GM13977 (cell line): ENCODE results near the gene PPP1R2B.
"Not testable (repeated sequence)": the region's sequence is repeated elsewhere in the genome, so short reads cannot be mapped to it uniquely, and the experiment has no call there.

ENCODE experiments used
- DNase-seq: peaks from one replicate; pipeline ENCODE4 v3.0.0; 2012; ENCODE audit warnings: low spot score
- CTCF ChIP-seq: IDR thresholded peaks from 2 replicates; pipeline ENCODE4 v1.5.1; 2012; ENCODE audit warnings: mild to moderate bottlenecking, control low read depth; ENCODE audit not compliant: insufficient read depth; ENCODE audit errors: extremely low read depth, missing control alignments
- in situ Hi-C: fragments of 300-500 bp; cut with MboI; formaldehyde crosslinking; loops from one replicate; pipeline ENCODE4 v1.12.0; 2022; ENCODE audit warnings: low sequenced_read_pairs, low pct_unique_long_range_greater_than_20kb, mixed read lengths, inconsistent platforms; ENCODE audit not compliant: unreplicated experiment

The PPP1R2B gene

GRCh38 chr5:156834916-156835315 lies 15.2 kb upstream of the PPP1R2B start:
- in situ Hi-C loops = loop anchor here (25.0 kb wide), 1 partner anchor 302 kb away; the partner anchor contains the start of gene MED7
- DNase-seq = no peak
- TF ChIP-seq CTCF = no peak

GRCh38 chr5:156835905-156836304 lies 14.2 kb upstream of the PPP1R2B start:
- peak; percentile 41 for TF ChIP-seq CTCF
- in situ Hi-C loops = loop anchor here (25.0 kb wide), 1 partner anchor 301 kb away; the partner anchor contains the start of gene MED7

GRCh38 chr5:156836846-156837245 lies 13.2 kb upstream of the PPP1R2B start:
- DNase-seq = no peak
- TF ChIP-seq CTCF = no peak
- in situ Hi-C loops = loop anchor here (25.0 kb wide), 1 partner anchor 300 kb away; the partner anchor contains the start of gene MED7

More at GRCh38 chr5:156835905-156836304, 14.2 kb upstream of the PPP1R2B start:
- no peak for DNase-seq

- no peak for DNase-seq
- in situ Hi-C loops = loop anchor here (25.0 kb wide), 1 partner anchor 298 kb away; the partner anchor contains the start of gene MED7
- TF ChIP-seq CTCF = no peak
Observed at GRCh38 chr5:156838961-156839360, 11.1 kb upstream of the PPP1R2B start.

- TF ChIP-seq CTCF = no peak
- in situ Hi-C loops = loop anchor here (25.0 kb wide), 1 partner anchor 296 kb away; the partner anchor contains the start of gene MED7
- DNase-seq = no peak
Observed at GRCh38 chr5:156841737-156842136, 8.4 kb upstream of the PPP1R2B start.

GRCh38 chr5:156846914-156847313 lies 3.2 kb upstream of the PPP1R2B start:
- no peak for TF ChIP-seq CTCF
- in situ Hi-C loops = loop anchor here (25.0 kb wide), 1 partner anchor 290 kb away; the partner anchor contains the start of gene MED7
- DNase-seq = no peak

- not testable (repeated sequence) for DNase-seq
- in situ Hi-C loops = loop anchor here (25.0 kb wide), 1 partner anchor 289 kb away; the partner anchor contains the start of gene MED7
Observed at GRCh38 chr5:156848447-156848846, 1.6 kb upstream of the PPP1R2B start.
